HCT116 (cell line): Measurements from ENCODE around the gene OMP. TPM values are rescaled to one million over a fixed set of nuclear protein-coding genes. Genes with fewer than 3 reads are reported as not detected.

Experiments used
- ATAC-seq: fragments of 200-7000 bp; cut with Tn5 transposase; 2 replicates; pipeline ENCODE4 v1.9.1; 2020; ENCODE audit warnings: mild to moderate bottlenecking, moderate library complexity
- BruUV-seq: library from RNA; stranded (reverse); fragments of 400-500 nt; replicated peaks from 2 replicates; lab custom pipeline; 2021; lab: Mats Ljungman, UMichigan
- CTCF ChIA-PET: fragments of 300-600 bp; sonication (Branson Sonifier 250); formaldehyde crosslinking; loops from one replicate; lab custom pipeline; 2021; ENCODE audit warnings: antibody characterized with exemption; lab: Charles Lee
- POLR2A ChIA-PET: fragments of 300-600, 350-600 bp; sonication (Branson Sonifier 250); formaldehyde crosslinking; loops from one replicate; lab custom pipeline; 2021; ENCODE audit warnings: antibody characterized with exemption; lab: Charles Lee
- RAD21 ChIA-PET, 2 experiments: fragments of 300-600 bp; sonication (Branson Sonifier 250); formaldehyde crosslinking; loops; one replicate each; lab custom pipeline; 2023; ENCODE audit warnings: low total read pairs in 2 of 2; ENCODE audit not compliant: uncharacterized antibody in 2 of 2, unreplicated experiment in 2 of 2, low non-redundant PET in 1 of 2; lab: Charles Lee
- DNase-seq: peaks from one replicate; pipeline ENCODE4 v3.0.0-alpha.2; 2010; ENCODE audit warnings: low read depth, low spot score
- H2AFZ ChIP-seq: fragments of 200-600 bp; shearing (Covaris generic), sonication (generic); 2 replicates; pipeline ENCODE4 v1.6.1; 2017; ENCODE audit warnings: low read depth, mixed run types, mixed read lengths, antibody characterized with exemption, low read length; ENCODE audit not compliant: poor library complexity, severe bottlenecking
- H3K27ac ChIP-seq: 2 replicates; pipeline ENCODE4 v1.5.1; 2012; ENCODE audit warnings: low read depth, low read length
- H3K27me3 ChIP-seq: fragments of 200-600 bp; sonication (generic); 2 replicates; pipeline ENCODE4 v1.6.1; 2016; ENCODE audit warnings: mixed run types, low read length, mixed read lengths; ENCODE audit not compliant: insufficient read depth
- H3K36me3 ChIP-seq, 2 experiments: fragments of 200-500 bp in 1 of 2; fragments of 200-600 bp in 1 of 2; sonication (Bioruptor generic) in 1 of 2; sonication (generic) in 1 of 2; 2 replicates each; pipeline versions ENCODE4 v1.5.1 to v1.6.1; 2014 to 2016; ENCODE audit warnings: low read length in 2 of 2, inconsistent platforms in 1 of 2, mixed read lengths in 1 of 2, mixed run types in 1 of 2; ENCODE audit not compliant: insufficient read depth in 2 of 2, control insufficient read depth in 1 of 2
- H3K4me1 ChIP-seq, 2 experiments: fragments of 200-600 bp in 1 of 2; sonication (generic) in 1 of 2; 2 replicates each; pipeline versions ENCODE4 v1.5.1 to v1.6.1; 2012 to 2017; ENCODE audit warnings: low read length in 2 of 2, inconsistent platforms in 1 of 2, mild to moderate bottlenecking in 1 of 2, mixed read lengths in 1 of 2, mixed run types in 1 of 2, moderate library complexity in 1 of 2; ENCODE audit not compliant: insufficient read depth in 2 of 2, control insufficient read depth in 1 of 2
- H3K4me2 ChIP-seq: fragments of 200-600 bp; sonication (generic); 2 replicates; pipeline ENCODE4 v1.6.1; 2017; ENCODE audit warnings: mixed run types, low read length, mixed read lengths
- H3K4me3 ChIP-seq, 2 experiments: fragments of 200-600 bp in 1 of 2; sonication (generic) in 1 of 2; replicated peaks in 1 of 2; 2 replicates each; pipeline ENCODE4 v1.5.1; 2011 to 2016; ENCODE audit warnings: low read length in 2 of 2, control low read depth in 1 of 2, low read depth in 1 of 2, mild to moderate bottlenecking in 1 of 2, mixed read lengths in 1 of 2, mixed run types in 1 of 2
- H3K79me2 ChIP-seq: fragments of 200-600 bp; sonication (generic); 2 replicates; pipeline ENCODE4 v1.6.1; 2017; ENCODE audit warnings: mild to moderate bottlenecking, mixed run types, low read length, moderate library complexity, mixed read lengths; ENCODE audit not compliant: insufficient read depth
- H3K9ac ChIP-seq: fragments of 200-600 bp; sonication (generic); 2 replicates; pipeline ENCODE4 v1.6.1; 2016; ENCODE audit warnings: low read length, mixed read lengths
- H3K9me2 ChIP-seq: fragments of 200-600 bp; sonication (generic), shearing (Covaris generic); 2 replicates; pipeline ENCODE4 v1.6.1; 2017; ENCODE audit warnings: mixed run types, mild to moderate bottlenecking, moderate library complexity; ENCODE audit not compliant: insufficient read depth
- H3K9me3 ChIP-seq, 2 experiments: fragments of 200-500 bp in 1 of 2; fragments of 200-600 bp in 1 of 2; sonication (Bioruptor generic) in 1 of 2; sonication (generic) in 1 of 2; 2 replicates each; pipeline ENCODE4 v1.6.1; 2014 to 2017; ENCODE audit warnings: low read length in 2 of 2, mixed read lengths in 2 of 2, inconsistent platforms in 1 of 2, low read depth in 1 of 2, mild to moderate bottlenecking in 1 of 2, mixed run types in 1 of 2, moderate library complexity in 1 of 2; ENCODE audit not compliant: control insufficient read depth in 1 of 2, insufficient read depth in 1 of 2
- H4K20me1 ChIP-seq: fragments of 200-600 bp; sonication (generic), shearing (Covaris generic); 2 replicates; pipeline ENCODE4 v1.6.1; 2017; ENCODE audit warnings: mixed run types, mild to moderate bottlenecking, moderate library complexity; ENCODE audit not compliant: insufficient read depth
- ATF3 ChIP-seq: IDR thresholded peaks from 2 replicates; pipeline ENCODE4 v1.6.1; 2012
- CBX3 ChIP-seq: IDR thresholded peaks from 2 replicates; pipeline ENCODE4 v1.6.1; 2012; ENCODE audit warnings: low read depth
- CTCF ChIP-seq, 3 experiments: fragments of 200-600 bp in 1 of 3; sonication (generic) in 1 of 3; IDR thresholded peaks in 2 of 3; conservative IDR thresholded peaks in 1 of 3; 2 replicates each; pipeline ENCODE4 v1.5.1; 2012 to 2017; ENCODE audit warnings: low read depth in 2 of 3, low read length in 2 of 3, antibody characterized with exemption in 1 of 3, borderline replicate concordance in 1 of 3, control low read depth in 1 of 3, mild to moderate bottlenecking in 1 of 3, mixed read lengths in 1 of 3, mixed run types in 1 of 3, moderate library complexity in 1 of 3; ENCODE audit not compliant: insufficient read depth in 1 of 3
- EGR1 ChIP-seq: IDR thresholded peaks from 2 replicates; pipeline ENCODE4 v1.6.1; 2012; ENCODE audit warnings: low read depth
- ELF1 ChIP-seq: IDR thresholded peaks from 2 replicates; pipeline ENCODE4 v1.6.1; 2012; ENCODE audit warnings: low read depth, borderline replicate concordance
- EZH2phosphoT487 ChIP-seq: fragments of 200-600 bp; IDR thresholded peaks from 2 replicates; pipeline ENCODE4 v1.6.1; 2018; ENCODE audit warnings: antibody characterized with exemption, borderline replicate concordance
- FOSL1 ChIP-seq: IDR thresholded peaks from 2 replicates; pipeline ENCODE4 v1.6.1; 2012; ENCODE audit warnings: low read depth
- MAX ChIP-seq: IDR thresholded peaks from 2 replicates; pipeline ENCODE4 v1.6.1; 2012
- POLR2A ChIP-seq: IDR thresholded peaks from 2 replicates; pipeline ENCODE4 v1.7.0; 2011; ENCODE audit warnings: borderline replicate concordance; ENCODE audit not compliant: insufficient read depth, insufficient read length; ENCODE audit errors: extremely low read depth
- POLR2AphosphoS5 ChIP-seq: IDR thresholded peaks from 2 replicates; pipeline ENCODE4 v1.6.1; 2011; ENCODE audit warnings: mild to moderate bottlenecking, low read depth, low read length, moderate library complexity
- RAD21 ChIP-seq: IDR thresholded peaks from 2 replicates; pipeline ENCODE4 v1.6.1; 2012; ENCODE audit warnings: low read depth, mild to moderate bottlenecking
- SIN3A ChIP-seq: IDR thresholded peaks from 2 replicates; pipeline ENCODE4 v1.6.1; 2012; ENCODE audit warnings: low read depth
- SP1 ChIP-seq: IDR thresholded peaks from 2 replicates; pipeline ENCODE4 v1.6.1; 2012; ENCODE audit warnings: low read depth
- TCF7L2 ChIP-seq: IDR thresholded peaks from 2 replicates; pipeline ENCODE4 v1.7.0; 2011; ENCODE audit warnings: borderline replicate concordance, inconsistent platforms; ENCODE audit not compliant: insufficient read depth, insufficient read length; ENCODE audit errors: extremely low read depth
- YY1 ChIP-seq: IDR thresholded peaks from 2 replicates; pipeline ENCODE4 v1.6.1; 2011; ENCODE audit warnings: low read length, low read depth, moderate library complexity, mild to moderate bottlenecking; ENCODE audit not compliant: insufficient replicate concordance; ENCODE audit errors: extremely low read depth
- ZBTB33 ChIP-seq: IDR thresholded peaks from 2 replicates; pipeline ENCODE4 v1.6.1; 2011; ENCODE audit warnings: mild to moderate bottlenecking, low read length, moderate library complexity; ENCODE audit not compliant: insufficient replicate concordance; ENCODE audit errors: extremely low read depth
- ZNF274 ChIP-seq: fragments of 200-500 bp; sonication (Bioruptor generic); IDR thresholded peaks from 2 replicates; pipeline ENCODE4 v1.6.1; 2014; ENCODE audit warnings: mild to moderate bottlenecking, low read depth, low read length, inconsistent platforms
- intact Hi-C: fragments of 100-400 bp; cut with micrococcal nuclease; formaldehyde crosslinking; loops from 2 replicates; pipeline ENCODE4 v1.10.0; 2022
- total RNA-seq: library from RNA; stranded (reverse); gene quantifications from one replicate; pipeline ENCODE4 v1.2.1, GENCODE V29; 2021; ENCODE audit not compliant: unreplicated experiment

OMP gene
- total RNA-seq, 1 experiment from 2014 or later: not detected

GRCh38 chr11:77147668-77148321, 45.2 kb downstream of the OMP start:
- CTCF ChIA-PET: no interaction called here
- Histone ChIP-seq H3K9me3 (no peaks in the 10 kb centered on the region), H2AFZ (no peak overlapping the region), H3K36me3 (no peaks in the 10 kb centered on the region), H3K9me2 (no peaks in the 10 kb centered on the region), H3K4me1 (peaks cover 0 to 5% of the 10 kb centered on the region in 2 experiments; a peak in 1 of 4 replicates), H3K4me2 (no peak overlapping the region), H3K9ac (no peak overlapping the region), H3K27me3 (no peaks in the 10 kb centered on the region), H3K79me2 (no peaks in the 10 kb centered on the region), H4K20me1 (no peaks in the 10 kb centered on the region)
- RAD21 ChIA-PET: no interaction called here
- ATAC-seq: peak; percentile 26; the same call in 1 of the 2 replicates
- no peak for DNase-seq
- POLR2A ChIA-PET: no interaction called here
- no TSS peak for BruUV-seq
- TF ChIP-seq RAD21 (no peak), TCF7L2 (no peak), POLR2A (no peak), SIN3A (no peak), EZH2phosphoT487 (no peak), EGR1 (no peak), ELF1 (no peak), FOSL1 (no peak), ATF3 (no peak), POLR2AphosphoS5 (no peak), ZBTB33 (no peak), YY1 (no peak), CBX3 (no peak), SP1 (no peak), CTCF (IDR thresholded peaks at IDR 0.05 in 2 of 3, conservative IDR thresholded peaks at IDR 0.05 in 1 of 3; ENCODE audit: borderline replicate concordance in 1 of 3, insufficient read depth in 1 of 3, low read depth in 2 of 3, low read length in 2 of 3) (no peak), ZNF274 (no peak), MAX (no peak)
- TF ChIP-seq, all 23 proteins: peak for 0
- no peak overlapping the region for H3K4me3 ChIP-seq
- intact Hi-C loops: no loop called here
- no peak overlapping the region for H3K27ac ChIP-seq
